ENCODE measurements around the gene KLF3.

The KLF3 gene

DNA sequence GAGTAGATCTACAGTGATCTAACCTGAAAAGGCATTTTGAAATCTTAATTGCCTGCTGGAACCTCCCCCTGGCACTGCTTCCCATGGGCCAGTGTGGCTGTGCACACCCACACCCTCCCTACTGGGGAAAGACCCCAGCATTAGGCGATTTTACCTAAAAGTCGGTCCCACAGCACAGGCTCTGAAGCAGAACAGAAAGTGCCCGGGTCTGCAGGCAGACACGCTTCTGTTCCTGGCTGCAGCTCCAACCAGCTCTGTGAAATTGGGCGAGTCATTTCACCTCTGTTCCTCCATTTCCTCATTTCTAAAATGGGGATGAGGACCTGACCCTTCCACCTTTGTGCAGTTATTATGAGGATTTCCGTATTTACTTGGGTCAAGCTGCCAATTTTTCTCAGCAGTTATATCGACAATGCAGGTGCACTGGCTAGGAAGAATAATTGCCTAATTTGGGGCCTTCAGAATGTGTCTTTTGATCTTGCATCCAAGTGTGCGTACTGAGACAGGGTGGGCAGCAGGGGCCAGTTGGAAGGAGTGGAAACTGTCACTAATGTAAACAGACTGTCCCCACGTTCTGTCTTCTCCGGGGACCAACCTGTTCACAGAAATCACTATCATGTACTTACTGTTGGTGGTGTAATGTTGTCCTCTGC, 7.1 kb downstream of the KLF3 start:
- peak overlapping the region in 19 of 21 experiments; percentile 55 to 100 (median 93) for H3K27ac ChIP-seq
- peak overlapping the region in 1 of 7 experiments; percentile 2 for H3K4me3 ChIP-seq

DNA sequence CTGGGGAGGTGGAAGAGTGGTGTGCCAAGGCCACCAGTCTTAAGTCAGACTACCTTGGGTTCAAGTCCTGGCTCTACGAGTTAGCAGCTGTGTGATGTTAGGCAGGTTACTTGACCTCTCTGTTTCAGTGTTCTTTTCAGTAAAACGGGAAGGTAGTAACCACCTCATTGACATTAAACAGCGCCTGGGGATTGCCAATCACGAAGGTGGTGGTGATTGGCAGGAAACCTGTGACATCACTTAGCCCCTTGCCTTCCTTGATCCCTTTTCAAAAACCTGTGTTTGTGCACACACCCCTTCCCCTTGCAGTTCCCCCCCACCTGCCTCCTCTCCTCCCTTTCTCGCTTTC, 7.6 kb downstream of the KLF3 start:
- peak overlapping the region in 20 of 21 experiments; percentile 46 to 100 (median 92) for H3K27ac ChIP-seq
- no peak overlapping the region for H3K4me3 ChIP-seq

DNA sequence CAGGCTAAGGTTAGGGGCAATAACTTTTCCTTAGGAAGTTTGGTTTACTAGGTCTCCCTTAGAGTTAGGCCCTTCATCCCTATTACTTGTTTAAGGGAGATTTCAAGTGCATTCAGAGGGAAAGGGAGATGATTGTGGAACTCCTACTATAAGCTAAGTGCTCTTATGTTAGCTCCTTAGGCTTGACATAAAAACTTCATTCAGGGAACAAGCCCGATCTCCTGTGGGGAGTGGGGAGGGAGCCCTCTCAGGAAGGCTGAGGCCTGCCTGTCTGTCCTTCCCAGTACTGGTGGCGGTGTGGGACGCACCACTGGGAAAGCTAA, 8.0 kb downstream of the KLF3 start:
- H3K4me3 ChIP-seq, result peak overlapping the region in 1 of 7 experiments; percentile 11
- peak overlapping the region; percentile 46 to 100 (median 90) for H3K27ac ChIP-seq

DNA sequence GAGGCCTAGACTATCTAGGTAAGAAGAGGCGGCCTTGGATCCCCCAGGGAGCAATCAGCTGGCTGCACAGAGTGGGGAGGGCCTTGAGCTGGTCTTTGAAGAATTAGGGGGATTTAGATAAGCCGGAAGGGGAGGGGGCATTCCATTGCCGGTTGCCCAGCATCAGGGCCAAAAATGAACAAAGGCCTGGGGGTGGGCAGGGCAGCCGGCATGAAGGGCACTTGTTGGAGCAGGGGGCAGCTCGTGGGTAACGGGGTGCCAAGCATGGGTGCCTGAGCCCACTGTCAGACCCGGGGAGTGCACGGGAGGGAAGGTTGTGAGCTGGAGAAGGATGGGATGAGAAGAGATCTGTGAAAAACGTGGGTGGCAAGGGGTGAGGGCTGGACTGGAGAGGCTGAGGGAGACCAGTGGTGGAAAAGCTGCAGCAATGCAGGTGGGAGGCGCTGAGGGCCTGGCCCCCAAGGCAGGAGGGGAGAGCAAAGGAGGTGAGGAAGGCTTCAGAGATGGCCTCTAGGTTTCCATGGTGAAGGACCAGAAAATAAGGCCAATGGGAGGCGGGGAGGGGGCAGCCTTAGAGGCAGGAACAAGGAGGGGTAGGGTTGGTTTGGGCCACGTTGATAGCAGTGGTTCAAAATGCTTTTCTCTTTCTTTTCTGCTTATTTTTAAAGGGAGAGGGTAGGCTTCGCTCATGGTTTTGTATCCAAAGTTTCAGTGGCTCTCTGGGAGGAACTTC, 8.6 kb downstream of the KLF3 start:
- H3K4me3 ChIP-seq, result peak overlapping the region in 1 of 7 experiments; percentile 11
- H3K27ac ChIP-seq, result peak overlapping the region; percentile 46 to 100 (median 90)

DNA sequence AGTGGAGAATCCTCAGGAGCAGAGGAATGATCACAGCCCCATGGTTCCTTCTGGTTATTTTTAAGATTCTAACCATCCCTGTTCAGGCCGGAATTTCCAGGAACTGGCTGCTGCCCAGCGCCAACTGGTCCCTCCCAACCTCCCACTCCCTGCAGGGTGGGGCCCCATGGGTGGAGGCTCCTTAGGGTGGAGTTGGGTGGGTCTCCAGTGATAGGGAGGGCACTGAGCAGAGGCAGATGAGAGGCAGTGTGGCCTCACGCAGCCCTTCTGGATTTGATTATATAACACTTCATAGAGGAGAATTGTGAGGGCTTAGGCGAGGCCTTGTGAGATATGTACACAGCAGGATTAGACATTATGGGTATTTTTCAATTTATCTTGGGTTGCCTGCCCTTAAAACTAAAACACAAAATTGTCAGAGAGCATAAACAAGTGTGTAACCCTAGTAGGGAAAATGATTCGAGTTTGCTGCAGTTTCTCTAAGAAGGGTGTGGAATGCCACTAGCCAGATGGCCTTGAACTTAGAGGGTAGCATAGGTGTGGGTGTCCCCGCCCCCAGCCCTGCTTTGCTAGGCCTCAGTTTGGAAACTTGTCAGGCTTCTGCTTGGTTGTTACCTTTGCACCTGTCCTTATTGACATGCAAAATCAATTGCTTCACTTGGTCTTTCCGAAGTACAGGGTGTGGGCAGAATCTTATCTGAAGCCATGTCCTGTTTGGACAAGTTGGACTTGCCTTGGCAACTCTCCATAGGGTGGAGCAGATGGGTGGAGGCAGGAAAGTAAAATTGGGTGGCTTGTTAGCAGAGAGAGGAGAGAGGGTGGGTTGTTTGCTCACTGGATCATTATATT, 9.4 kb downstream of the KLF3 start:
- Histone ChIP-seq H3K4me3 (no peak overlapping the region), H3K27ac (peak overlapping the region in 20 of 21 experiments; percentile 46 to 100 (median 92))

DNA sequence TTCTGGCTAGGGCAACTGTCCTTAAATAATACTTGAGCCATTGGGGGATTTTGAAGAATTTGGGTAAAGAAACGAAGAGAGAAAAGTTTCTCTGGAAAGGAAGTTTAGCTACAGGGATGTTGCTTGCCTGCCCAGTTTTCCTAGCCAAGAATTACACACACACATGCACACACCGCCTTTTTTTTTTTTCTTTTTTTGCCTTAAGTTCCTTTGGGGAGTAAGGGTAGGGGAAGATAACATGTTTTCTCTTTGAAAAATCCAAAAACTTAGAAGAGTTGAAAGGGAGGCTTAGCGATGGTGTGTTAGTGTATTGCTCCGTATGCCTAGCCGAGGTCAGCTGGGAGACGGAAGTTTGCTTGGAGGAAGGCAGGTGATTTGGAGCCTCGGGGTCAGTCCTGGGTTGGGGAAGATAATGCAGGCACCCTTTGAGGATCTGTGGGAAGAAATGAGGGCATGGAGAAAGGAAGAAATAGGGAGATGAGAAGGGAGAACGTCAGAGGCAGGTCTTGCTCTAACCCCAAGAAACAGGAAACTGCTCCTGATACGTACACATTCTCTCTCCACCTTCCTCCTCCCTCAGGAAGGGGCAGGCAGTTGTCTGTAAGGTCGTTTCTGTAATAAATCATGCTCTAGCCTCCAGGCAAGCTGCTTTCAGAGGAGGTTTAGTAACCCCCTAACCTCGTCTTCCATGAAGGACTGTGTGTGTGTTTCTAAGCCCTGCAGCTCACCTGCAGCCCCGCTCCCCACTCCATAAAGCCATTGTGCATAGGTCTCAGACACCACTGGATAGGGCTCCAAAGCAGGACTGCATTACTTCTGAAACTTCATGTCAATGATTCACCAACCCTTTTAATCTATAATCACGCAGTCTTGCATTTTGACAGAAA, 10.5 kb downstream of the KLF3 start:
- peak overlapping the region in 3 of 7 experiments; percentile 1 to 19 (median 2) for H3K4me3 ChIP-seq
- H3K27ac ChIP-seq, result peak overlapping the region in 20 of 21 experiments; percentile 39 to 100 (median 85)

DNA sequence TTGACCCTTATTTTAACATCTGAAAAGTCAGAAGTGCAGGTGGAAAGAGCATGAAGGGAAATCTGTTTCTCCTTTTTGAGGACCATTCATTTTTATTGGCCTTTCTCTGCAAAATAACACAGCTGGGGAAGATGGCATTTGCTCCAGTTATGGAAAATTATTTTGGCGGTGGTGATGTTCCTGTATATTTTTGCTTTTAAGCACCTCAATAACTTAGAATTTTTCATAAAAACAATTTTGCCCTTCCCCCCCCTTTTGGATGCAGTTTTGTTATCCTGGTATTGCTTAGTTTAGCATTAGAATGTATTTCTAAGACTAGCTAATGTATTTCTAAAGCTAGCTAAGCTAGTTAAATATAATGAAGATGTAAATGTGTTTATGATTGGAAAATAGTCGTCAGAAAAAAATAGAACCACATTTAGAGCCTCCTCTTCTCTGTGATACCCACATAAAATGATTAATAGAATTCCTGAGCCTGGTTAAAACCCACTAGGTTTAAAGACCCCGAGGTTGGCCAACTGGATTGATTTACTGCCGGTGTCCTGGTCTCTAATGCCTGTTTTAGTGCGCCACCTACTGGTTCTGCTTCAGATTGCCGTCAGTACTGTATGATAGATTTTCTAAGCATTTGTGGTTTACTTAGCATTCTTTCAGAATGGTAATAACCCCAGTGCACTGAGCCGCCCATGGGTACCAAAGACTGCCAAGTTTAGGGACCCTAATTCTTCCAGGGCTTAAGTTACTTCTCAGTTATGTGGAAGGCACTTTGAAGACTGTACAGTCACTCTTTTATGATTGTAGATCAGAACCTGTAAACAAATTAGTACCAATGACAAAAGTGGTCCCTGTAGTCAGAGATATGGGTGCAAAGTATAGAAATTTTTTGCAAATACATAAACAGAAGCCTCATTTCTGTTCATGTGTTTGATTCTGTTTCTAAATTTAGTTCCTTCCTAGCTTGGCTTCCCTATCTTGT, 11.4 kb downstream of the KLF3 start:
- Histone ChIP-seq H3K27ac (peak overlapping the region in 18 of 21 experiments; percentile 3 to 100 (median 90)), H3K4me3 (peak overlapping the region in 2 of 7 experiments; percentile 5 to 19)

DNA sequence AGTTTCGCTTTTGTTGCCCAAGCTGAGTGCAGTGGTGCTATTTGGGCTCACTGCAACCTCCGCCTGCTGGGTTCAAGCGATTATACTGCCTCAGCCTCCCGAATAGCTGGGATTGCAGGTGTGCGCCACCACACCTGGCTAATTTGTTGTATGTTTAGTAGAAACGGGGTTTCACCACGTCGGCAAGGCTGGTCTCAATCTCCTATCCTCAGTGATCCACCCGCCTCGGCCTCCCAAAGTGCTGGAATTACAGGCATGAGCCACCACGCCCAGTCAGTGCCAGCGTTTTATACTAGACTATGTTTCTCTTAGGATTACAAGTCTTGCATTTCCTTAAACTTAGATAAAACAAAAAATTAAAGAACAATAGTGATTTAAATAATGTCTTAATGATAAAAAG, 13.0 kb downstream of the KLF3 start:
- Histone ChIP-seq H3K27ac (peak overlapping the region in 4 of 21 experiments; percentile 49 to 56 (median 52)), H3K4me3 (no peak overlapping the region)

DNA sequence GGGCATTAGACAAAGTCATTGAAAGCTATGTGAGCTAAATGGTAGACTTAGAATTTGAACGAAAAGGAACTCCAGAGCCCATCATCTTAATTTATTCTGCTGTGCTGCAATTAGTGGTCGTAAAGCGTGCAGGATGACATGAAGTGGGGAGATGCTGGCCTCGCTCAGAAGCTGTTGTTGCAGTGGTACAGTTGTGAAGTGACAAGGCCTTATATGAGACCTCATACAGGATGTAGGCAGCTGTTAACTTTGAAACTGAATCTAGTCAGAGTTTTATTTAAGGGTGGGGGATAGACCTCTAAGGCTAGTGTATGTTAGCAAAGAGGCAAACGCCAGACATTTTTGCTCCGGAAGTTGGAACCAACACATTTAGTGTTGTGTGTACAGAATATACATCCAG, 13.4 kb downstream of the KLF3 start:
- Histone ChIP-seq H3K4me3 (no peak overlapping the region), H3K27ac (peak overlapping the region in 4 of 21 experiments; percentile 49 to 56 (median 52))

DNA sequence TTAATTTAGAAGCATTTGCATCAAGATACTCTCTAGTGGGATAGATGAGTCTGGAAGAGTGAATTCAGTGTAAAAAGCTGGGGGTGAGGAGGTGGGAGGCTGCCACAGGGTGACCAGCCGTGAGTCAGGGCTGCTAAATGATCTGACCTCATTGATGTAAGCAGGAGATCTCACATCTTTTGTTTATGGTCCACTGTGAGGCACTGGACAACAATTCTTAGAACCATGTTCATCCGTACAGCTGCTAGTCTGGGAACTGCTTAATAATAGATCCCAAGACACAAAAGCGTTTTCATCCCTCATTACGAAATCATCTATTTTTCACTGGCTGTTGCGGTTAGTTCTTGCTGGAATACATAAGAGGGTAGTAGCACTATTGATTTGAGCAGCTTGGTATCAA, 14.1 kb downstream of the KLF3 start:
- Histone ChIP-seq H3K4me3 (no peak overlapping the region), H3K27ac (peak overlapping the region in 5 of 21 experiments; percentile 3 to 50 (median 27))

DNA sequence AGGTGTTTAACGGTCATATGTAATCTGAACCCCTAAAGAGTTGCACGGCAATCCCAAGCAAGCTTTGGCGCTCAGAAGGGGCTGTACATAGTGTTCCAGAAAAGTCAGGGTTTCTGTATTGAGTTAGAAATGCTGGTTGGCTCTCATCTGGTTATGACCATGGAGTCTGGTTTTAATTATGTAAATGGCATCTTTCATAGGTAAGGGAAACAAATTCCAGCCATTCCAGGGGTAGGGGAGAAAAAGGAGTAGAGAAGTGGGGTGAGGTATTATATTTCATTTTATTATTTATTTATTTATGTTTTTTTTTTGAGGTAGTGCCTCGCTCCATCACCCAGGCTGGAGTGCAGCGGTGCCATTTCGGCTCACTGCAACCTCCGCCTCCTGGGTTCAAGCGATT, 15.9 kb downstream of the KLF3 start:
- Histone ChIP-seq H3K27ac (no peak overlapping the region), H3K4me3 (no peak overlapping the region)

DNA sequence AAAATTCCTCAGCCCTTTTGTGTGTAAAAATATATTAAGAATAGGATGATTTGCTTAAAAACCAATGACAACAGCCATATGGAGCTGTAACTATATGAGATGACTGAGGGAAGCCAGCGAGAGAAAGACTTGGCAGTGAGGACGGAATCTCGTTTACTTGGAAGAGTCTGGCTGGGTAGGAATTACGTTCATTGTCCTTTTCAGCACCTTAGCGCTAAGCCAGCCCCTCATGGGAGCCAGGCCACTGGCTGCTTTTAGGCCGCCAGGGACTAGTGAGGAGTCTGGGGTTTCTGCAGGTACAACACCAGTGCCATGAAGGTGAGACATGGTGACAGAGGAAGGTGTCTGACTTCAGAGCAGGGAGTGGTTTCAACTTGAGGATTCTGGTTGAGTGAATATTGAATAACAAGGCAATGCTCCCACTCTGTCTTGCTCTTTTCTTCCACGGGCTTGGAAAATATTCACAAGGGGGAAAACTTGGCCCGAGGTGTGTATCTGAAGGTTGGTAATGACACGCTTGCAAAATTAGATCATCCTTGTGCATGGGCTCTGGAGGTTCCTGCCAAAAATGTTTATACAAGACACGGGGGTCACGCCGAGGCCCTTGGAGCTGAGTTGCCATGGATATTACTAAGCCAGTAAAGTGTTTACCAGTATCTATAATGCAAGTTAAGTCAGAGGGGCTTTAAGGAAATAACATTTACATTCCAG, 17.4 kb downstream of the KLF3 start:
- Histone ChIP-seq H3K27ac (peak overlapping the region in 4 of 21 experiments; percentile 0 to 34 (median 22)), H3K4me3 (no peak overlapping the region)

DNA sequence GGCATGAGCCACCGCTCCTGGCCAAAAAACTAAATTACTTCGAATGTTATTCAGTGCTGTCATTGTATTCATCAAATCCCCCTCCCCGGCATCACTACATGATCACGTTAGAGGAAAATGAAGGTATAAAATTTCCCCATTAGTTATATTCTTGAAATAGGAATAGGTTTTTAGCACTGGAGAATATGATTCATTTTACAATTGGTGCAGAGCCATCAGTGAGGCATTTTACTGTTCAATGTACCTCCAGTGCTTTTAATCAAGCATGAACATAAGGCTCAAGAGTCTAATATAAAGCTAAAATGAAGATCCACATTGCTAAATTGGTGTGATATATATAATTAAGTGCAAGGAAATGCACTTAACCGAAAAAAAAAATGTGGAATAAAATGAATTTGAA, 18.3 kb downstream of the KLF3 start:
- no peak overlapping the region for H3K27ac ChIP-seq
- no peak overlapping the region for H3K4me3 ChIP-seq

DNA sequence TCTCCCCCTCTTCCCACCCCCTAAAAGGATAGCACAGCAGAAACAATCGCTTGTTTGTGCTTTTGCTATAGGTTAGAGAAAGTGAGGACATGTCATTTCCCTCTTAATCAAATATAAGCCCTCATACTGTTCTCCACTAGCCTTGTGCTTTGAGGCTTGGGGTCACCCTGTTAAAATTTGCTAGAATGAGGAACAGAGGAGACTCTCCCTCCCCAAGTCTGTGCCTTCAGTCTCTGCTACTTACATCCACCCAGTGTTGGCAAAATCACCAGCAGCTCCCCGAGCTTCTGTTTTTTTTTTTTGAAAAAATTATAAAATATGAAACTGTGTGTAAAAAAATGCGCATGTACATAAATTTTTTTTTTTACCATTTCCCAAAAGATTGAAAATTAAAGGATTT, 19.3 kb downstream of the KLF3 start:
- Histone ChIP-seq H3K4me3 (no peak overlapping the region), H3K27ac (peak overlapping the region in 2 of 21 experiments; percentile 6 to 22)

DNA sequence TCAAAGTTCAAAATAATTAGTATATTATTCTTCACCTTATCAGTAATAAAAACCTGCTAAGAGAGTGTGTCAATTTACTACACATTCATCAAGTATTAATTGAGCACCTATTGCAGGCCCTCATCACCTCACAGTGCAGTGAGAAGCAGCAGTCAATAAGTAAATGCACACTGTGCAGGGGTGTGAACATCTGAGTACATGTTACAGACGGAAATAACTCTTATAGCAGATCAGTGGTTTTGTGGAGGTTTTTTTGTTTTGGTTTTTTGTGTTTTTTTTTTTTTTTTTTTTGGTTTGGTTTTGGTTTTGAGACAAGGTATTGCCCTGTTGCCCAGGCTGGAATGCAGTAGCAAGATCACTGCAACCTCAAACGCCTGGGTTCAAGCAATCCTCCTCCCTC, 20.3 kb downstream of the KLF3 start:
- H3K27ac ChIP-seq, result peak overlapping the region in 1 of 21 experiments; percentile 73
- H3K4me3 ChIP-seq, result no peak overlapping the region

DNA sequence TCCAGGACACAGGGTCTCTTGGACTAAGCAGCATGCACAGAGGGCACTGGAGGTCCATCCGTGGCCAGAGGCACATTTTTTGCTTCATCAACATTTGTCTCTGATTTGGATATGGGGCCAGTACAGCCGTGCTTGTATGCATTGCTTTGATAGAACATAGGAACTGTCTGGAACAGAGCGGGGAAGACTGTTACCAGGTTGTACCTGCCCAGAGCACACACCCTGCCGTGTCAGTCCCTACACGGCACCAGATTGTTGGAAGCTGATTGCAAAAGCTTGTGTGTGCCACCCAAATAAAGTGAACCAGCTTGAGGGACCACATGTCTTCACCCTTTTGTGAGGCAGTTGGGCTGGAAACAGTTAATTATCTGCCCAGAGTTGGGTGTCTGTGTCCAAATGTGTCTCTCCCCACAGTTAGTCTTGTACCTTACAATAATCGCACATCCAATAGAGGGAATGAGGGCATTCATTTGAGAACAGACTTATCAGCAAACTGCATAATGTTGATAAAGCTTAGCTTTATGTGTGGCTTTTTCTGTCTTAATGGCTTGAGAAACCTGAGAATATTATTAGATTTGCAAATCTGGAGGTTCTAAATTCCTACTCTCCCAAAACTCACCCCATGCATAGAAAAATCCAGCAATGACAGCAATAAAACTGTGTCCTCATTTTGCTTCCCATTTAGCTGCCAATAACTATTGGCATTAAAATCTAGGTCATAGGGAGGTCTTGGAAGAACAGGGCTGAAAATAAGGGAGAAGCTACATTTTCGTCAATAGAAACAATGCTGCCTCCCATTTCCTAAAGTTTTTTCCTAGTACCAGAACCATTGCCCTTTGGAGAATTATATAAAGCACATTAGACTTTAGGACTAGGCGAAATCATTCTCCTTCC, 21.2 kb downstream of the KLF3 start:
- Histone ChIP-seq H3K27ac (peak overlapping the region in 5 of 21 experiments; percentile 1 to 73 (median 26)), H3K4me3 (no peak overlapping the region)

DNA sequence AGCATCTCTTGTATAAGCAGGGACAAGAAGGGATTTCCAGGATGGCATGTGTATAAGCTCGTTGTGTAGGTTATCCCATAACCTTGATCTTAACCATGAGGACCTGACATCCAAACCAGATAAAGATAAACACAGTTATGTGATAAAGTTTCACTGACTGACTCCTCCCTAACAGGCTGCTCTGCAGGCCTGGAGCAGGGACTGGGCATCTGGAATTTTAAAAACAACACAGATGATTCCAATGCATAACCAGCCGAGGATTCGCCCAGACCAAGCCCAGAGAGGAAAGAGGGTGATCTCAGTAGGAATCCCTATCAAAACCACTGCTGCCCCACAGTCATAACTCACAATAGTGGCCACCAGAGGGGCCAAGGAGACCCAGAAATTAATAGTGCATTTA, 22.7 kb downstream of the KLF3 start:
- Histone ChIP-seq H3K4me3 (no peak overlapping the region), H3K27ac (peak overlapping the region in 2 of 21 experiments; percentile 25 to 31)

Measured in skin epidermis (tissue), 12 donors.